ENCODE results near the gene CLASP2. TPM values are rescaled to one million over a fixed set of nuclear protein-coding genes. Genes with fewer than 3 reads are reported as not detected.

CLASP2 gene
- total RNA-seq, 1 donor from 2014 or later = 75.8 TPM

- no peak for TF ChIP-seq CTCF (IDR thresholded peaks at IDR 0.05)
- Histone ChIP-seq H3K36me3 (peaks cover 15 to 60% of the 10 kb centered on the region in 2 donors), H3K4me1 (no peaks in the 10 kb centered on the region), H3K9me3 (peaks cover under 1 to 8% of the 10 kb centered on the region in 2 donors), H3K27me3 (no peaks in the 10 kb centered on the region), H3K27ac (no peak overlapping the region), H3K4me3 (no peak overlapping the region)
- intact Hi-C loops (cut with DNase I) = no loop called here
- DNase-seq (ENCODE audit: low spot score in 2 of 2) = no peak
Observed at GRCh38 chr3:33521736-33522135, 196.3 kb downstream of the CLASP2 start.

- intact Hi-C loops (cut with DNase I) = no loop called here
- Histone ChIP-seq H3K27ac (no peak overlapping the region), H3K36me3 (peaks cover 30 to 75% of the 10 kb centered on the region in 2 donors), H3K4me1 (no peaks in the 10 kb centered on the region), H3K9me3 (no peaks in the 10 kb centered on the region), H3K4me3 (no peak overlapping the region), H3K27me3 (no peaks in the 10 kb centered on the region)
- no peak for TF ChIP-seq CTCF (IDR thresholded peaks at IDR 0.05)
- no peak for DNase-seq (ENCODE audit: low spot score in 2 of 2)
Observed at GRCh38 chr3:33513262-33513863, 204.7 kb downstream of the CLASP2 start.

GRCh38 chr3:33505027-33505426 is 213.0 kb downstream of the CLASP2 start:
- intact Hi-C loops (cut with DNase I) = no loop called here
- Histone ChIP-seq H3K27me3 (no peaks in the 10 kb centered on the region), H3K4me3 (no peak overlapping the region), H3K36me3 (peaks cover 35 to 78% of the 10 kb centered on the region in 2 donors), H3K9me3 (no peaks in the 10 kb centered on the region), H3K27ac (no peak overlapping the region), H3K4me1 (no peaks in the 10 kb centered on the region)
- DNase-seq (ENCODE audit: low spot score in 2 of 2) = no peak
- TF ChIP-seq CTCF (IDR thresholded peaks at IDR 0.05) = no peak

DNA sequence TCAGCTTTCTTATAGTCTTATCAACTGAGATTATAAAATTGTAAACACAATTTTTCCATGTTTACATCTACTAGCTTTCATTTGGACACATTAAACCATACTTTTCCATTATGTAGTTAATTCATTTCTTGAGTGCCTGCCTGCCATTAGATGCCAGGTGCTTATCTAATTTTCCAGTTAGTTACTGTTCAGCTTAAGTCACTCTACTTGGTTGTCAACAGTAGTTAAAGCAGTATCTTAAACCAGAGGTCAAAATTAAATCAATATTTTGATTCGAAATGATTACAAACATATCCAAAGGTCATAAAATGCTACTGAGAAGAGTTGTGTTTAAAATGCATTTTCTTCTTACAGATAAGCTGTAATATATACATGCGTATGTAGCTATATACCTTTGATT is 221.6 kb downstream of the CLASP2 start:
- no peak for TF ChIP-seq CTCF (IDR thresholded peaks at IDR 0.05)
- H3K4me1 ChIP-seq = no peaks in the 10 kb centered on the region
- no peaks in the 10 kb centered on the region for H3K9me3 ChIP-seq
- H3K27ac ChIP-seq = no peak overlapping the region
- peaks cover 7 to 36% of the 10 kb centered on the region in 2 donors for H3K36me3 ChIP-seq
- H3K4me3 ChIP-seq = no peak overlapping the region
- no peak for DNase-seq (ENCODE audit: low spot score in 2 of 2)
- intact Hi-C loops (cut with DNase I) = no loop called here
- H3K27me3 ChIP-seq = no peaks in the 10 kb centered on the region

DNA sequence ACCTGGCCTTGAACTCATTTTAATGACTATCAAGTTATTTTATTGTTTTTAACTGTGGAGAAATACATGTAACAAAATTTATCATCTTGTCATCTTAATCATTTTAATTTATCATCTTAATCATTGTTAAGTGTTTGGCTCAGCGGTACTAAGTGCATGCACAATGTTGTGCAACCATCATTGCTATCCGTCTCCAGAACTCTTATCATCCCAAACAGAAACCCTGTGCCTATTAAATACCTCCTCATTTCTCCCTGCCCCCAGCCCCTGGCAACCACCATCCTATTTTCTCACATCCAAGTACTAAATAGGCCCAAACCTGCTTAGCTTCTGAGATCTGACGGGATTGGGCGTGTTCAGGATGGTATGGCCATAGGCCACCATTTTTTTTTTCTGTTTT is 226.3 kb downstream of the CLASP2 start:
- DNase-seq (ENCODE audit: low spot score in 2 of 2) = no peak
- no peaks in the 10 kb centered on the region for H3K27me3 ChIP-seq
- no peaks in the 10 kb centered on the region for H3K9me3 ChIP-seq
- no peaks in the 10 kb centered on the region for H3K36me3 ChIP-seq
- no peaks in the 10 kb centered on the region for H3K4me1 ChIP-seq
- H3K4me3 ChIP-seq = no peak overlapping the region
- intact Hi-C loops (cut with DNase I) = no loop called here
- no peak for TF ChIP-seq CTCF (IDR thresholded peaks at IDR 0.05)
- H3K27ac ChIP-seq = no peak overlapping the region
